Peyer's patch (tissue), 4 donors: ENCODE measurements around the gene FXR1. TPM values are rescaled to one million over a fixed set of nuclear protein-coding genes. Genes with fewer than 3 reads are reported as not detected.

Experiments
- DNase-seq, 3 donors: peaks; one replicate each; pipeline ENCODE4 v3.0.0-alpha.2; 2017 to 2019
- H3K27ac ChIP-seq, 4 donors: fragments of 200-600 bp; sonication (generic); one replicate each; pipeline ENCODE4 v1.5.1; 2016 to 2019
- H3K27me3 ChIP-seq, 2 donors: fragments of 200-600 bp; sonication (generic); one replicate each; pipeline ENCODE4 v1.5.1; 2019
- H3K36me3 ChIP-seq, 3 donors: fragments of 200-600 bp; sonication (generic); one replicate each; pipeline ENCODE4 v1.5.1; 2016 to 2019
- H3K4me1 ChIP-seq, 4 donors: fragments of 200-600 bp; sonication (generic); one replicate each; pipeline ENCODE4 v1.5.1; 2016 to 2019
- H3K4me3 ChIP-seq, 4 donors: fragments of 200-600 bp; sonication (generic); 1 replicate in 3 of 4; 2 replicates in 1 of 4; pipeline ENCODE4 v1.5.1; 2016 to 2019; ENCODE audit warnings: mild to moderate bottlenecking in 1 of 4
- H3K9me3 ChIP-seq, 4 donors: fragments of 200-600 bp; sonication (generic); one replicate each; pipeline ENCODE4 v1.5.1; 2016 to 2019; ENCODE audit warnings: mild to moderate bottlenecking in 1 of 4
- CTCF ChIP-seq, 6 experiments: fragments of 450-650 bp in 4 of 6; fragments of 200-600 bp in 2 of 6; sonication (generic) in 1 of 6; IDR thresholded peaks; one replicate each; pipeline ENCODE4 v1.5.1; 2017 to 2019; ENCODE audit warnings: antibody characterized with exemption in 6 of 6, mild to moderate bottlenecking in 3 of 6, moderate library complexity in 1 of 6
- POLR2A ChIP-seq, 2 donors: fragments of 450-650 bp; IDR thresholded peaks; one replicate each; pipeline ENCODE4 v1.5.1; 2017; ENCODE audit warnings: antibody characterized with exemption in 2 of 2, mild to moderate bottlenecking in 2 of 2, moderate library complexity in 2 of 2
- total RNA-seq, 4 donors: library from RNA; depleted of rRNA; stranded (reverse); fragments of >200 nt; gene quantifications; one replicate each; pipeline ENCODE4 v1.1.0, GENCODE V29; 2016

FXR1 gene
- total RNA-seq, 4 donors from 2014 or later: 54.5 to 115 (median 79.9) TPM

GRCh38 chr3:180923561-180923960 is 11.1 kb downstream of the FXR1 start:
- H3K36me3 ChIP-seq: no peaks in the 10 kb centered on the region
- DNase-seq: no peak
- no peaks in the 10 kb centered on the region for H3K9me3 ChIP-seq
- peaks cover 0 to 20% (median 0%) of the 10 kb centered on the region in 4 donors for H3K4me1 ChIP-seq
- TF ChIP-seq CTCF (IDR thresholded peaks at IDR 0.05) (no peak), POLR2A (IDR thresholded peaks at IDR 0.05) (no peak)
- H3K27ac ChIP-seq: no peak overlapping the region
- H3K27me3 ChIP-seq: no peaks in the 10 kb centered on the region
- no peak overlapping the region for H3K4me3 ChIP-seq

GRCh38 chr3:180926526-180926925 is 14.1 kb downstream of the FXR1 start:
- H3K27me3 ChIP-seq: no peaks in the 10 kb centered on the region
- no peaks in the 10 kb centered on the region for H3K36me3 ChIP-seq
- no peaks in the 10 kb centered on the region for H3K9me3 ChIP-seq
- no peak overlapping the region for H3K27ac ChIP-seq
- TF ChIP-seq POLR2A (IDR thresholded peaks at IDR 0.05) (no peak), CTCF (IDR thresholded peaks at IDR 0.05) (no peak)
- DNase-seq: no peak
- H3K4me3 ChIP-seq: no peak overlapping the region
- peaks cover 0 to 6% (median 0%) of the 10 kb centered on the region in 4 donors for H3K4me1 ChIP-seq

- Histone ChIP-seq H3K4me1 (no peaks in the 10 kb centered on the region), H3K36me3 (no peaks in the 10 kb centered on the region), H3K4me3 (no peak overlapping the region), H3K27me3 (no peaks in the 10 kb centered on the region), H3K27ac (no peak overlapping the region), H3K9me3 (no peaks in the 10 kb centered on the region)
- TF ChIP-seq POLR2A (IDR thresholded peaks at IDR 0.05) (no peak), CTCF (IDR thresholded peaks at IDR 0.05) (no peak)
- DNase-seq: no peak
These were observed 16.9 kb downstream of the FXR1 start for GRCh38 chr3:180929376-180929775.

DNA sequence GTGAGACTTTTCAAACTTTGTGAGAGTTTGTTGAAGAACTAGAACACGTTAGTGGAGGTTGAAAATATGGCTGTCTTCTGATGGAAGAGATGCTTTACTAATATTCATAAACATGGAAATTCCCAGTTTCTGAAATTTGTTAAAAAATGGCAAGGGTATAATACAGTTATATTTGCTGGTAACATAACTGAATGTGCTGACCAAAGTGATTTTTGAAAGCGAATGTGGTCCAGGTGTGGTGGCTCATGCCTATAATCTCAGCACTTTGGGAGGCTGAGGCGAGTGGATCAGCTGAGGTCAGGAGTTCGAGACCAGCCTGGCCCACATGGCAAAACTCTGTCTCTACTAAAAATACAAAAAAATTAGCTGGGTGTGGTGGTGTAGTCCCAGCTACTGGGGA is 18.1 kb downstream of the FXR1 start:
- Histone ChIP-seq H3K9me3 (no peaks in the 10 kb centered on the region), H3K27ac (no peak overlapping the region), H3K4me3 (no peak overlapping the region), H3K36me3 (no peaks in the 10 kb centered on the region), H3K4me1 (no peaks in the 10 kb centered on the region), H3K27me3 (no peaks in the 10 kb centered on the region)
- DNase-seq: no peak
- TF ChIP-seq CTCF (IDR thresholded peaks at IDR 0.05) (no peak), POLR2A (IDR thresholded peaks at IDR 0.05) (no peak)

GRCh38 chr3:180932819-180933218 is 20.3 kb downstream of the FXR1 start:
- DNase-seq: no peak
- no peaks in the 10 kb centered on the region for H3K9me3 ChIP-seq
- no peak for TF ChIP-seq CTCF (IDR thresholded peaks at IDR 0.05)
- no peak for TF ChIP-seq POLR2A (IDR thresholded peaks at IDR 0.05)
- H3K36me3 ChIP-seq: peaks cover 0 to 18% (median 0%) of the 10 kb centered on the region in 3 donors
- no peaks in the 10 kb centered on the region for H3K4me1 ChIP-seq
- no peak overlapping the region for H3K4me3 ChIP-seq
- H3K27me3 ChIP-seq: no peaks in the 10 kb centered on the region
- H3K27ac ChIP-seq: no peak overlapping the region

GRCh38 chr3:180934638-180935037 is 22.2 kb downstream of the FXR1 start:
- no peak for DNase-seq
- Histone ChIP-seq H3K27ac (no peak overlapping the region), H3K4me1 (no peaks in the 10 kb centered on the region), H3K9me3 (no peaks in the 10 kb centered on the region), H3K4me3 (no peak overlapping the region), H3K36me3 (peaks cover 0 to 22% (median 0%) of the 10 kb centered on the region in 3 donors), H3K27me3 (no peaks in the 10 kb centered on the region)
- no peak for TF ChIP-seq POLR2A (IDR thresholded peaks at IDR 0.05)
- TF ChIP-seq CTCF (IDR thresholded peaks at IDR 0.05): no peak
